ENCODE measurements around the gene PRSS22. TPM values are rescaled to one million over a fixed set of nuclear protein-coding genes. Genes with fewer than 3 reads are reported as not detected.

Gene PRSS22
- total RNA-seq, 2 experiments from 2014 or later, result not detected

DNA sequence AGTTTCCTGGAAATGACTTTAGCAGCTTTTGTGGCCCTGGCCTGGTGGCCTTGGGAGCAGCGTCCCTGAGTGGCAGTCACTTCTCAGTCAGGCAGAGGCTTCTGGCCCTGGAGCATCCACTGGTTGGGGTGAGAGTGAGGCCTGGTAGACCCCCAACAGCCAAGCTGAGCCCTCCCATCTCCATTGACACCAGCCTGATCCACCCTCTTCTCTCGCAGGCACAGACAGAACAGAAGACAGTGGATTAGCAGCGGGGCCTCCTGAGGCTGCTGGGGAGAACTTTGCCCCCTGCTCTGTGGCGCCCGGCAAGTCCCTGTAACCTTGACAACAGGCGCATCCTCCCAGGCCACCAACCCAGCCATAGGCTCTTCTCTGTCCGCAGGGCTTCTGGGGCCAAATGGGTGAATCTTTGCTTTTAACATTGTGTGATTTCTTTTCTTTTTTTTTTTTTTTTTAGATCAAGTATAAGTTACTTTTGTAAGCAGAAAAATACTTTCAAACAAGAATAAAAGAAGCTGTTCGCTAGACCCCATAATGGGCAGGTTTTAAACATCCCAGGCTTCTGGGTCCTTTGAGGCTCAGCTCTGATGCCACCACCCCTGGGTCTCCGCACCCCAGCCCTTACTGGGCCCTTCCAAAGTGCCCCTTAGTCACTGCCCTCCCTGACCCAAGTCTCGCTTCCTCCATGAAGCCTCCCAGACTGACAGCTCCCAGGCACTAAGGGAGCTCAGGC lies 41.0 kb upstream of the PRSS22 start:
- no peaks in the 10 kb centered on the region for H3K9me2 ChIP-seq (ENCODE audit: insufficient read depth, low read length)
- no peak overlapping the region for H2AFZ ChIP-seq (ENCODE audit: low read length)
- no peaks in the 10 kb centered on the region for H3K36me3 ChIP-seq (ENCODE audit: insufficient read depth, low read length)
- H3K4me1 ChIP-seq (ENCODE audit: insufficient read depth, low read length, poor library complexity, severe bottlenecking), result peaks cover 16% of the 10 kb centered on the region
- no TSS peak for BruUV-seq (replicated peaks)
- H4K20me1 ChIP-seq (ENCODE audit: insufficient read depth, low read length), result no peaks in the 10 kb centered on the region
- H3K9me3 ChIP-seq (ENCODE audit: low read length), result no peaks in the 10 kb centered on the region
- no peak overlapping the region for H3K4me2 ChIP-seq (ENCODE audit: low read length)
- intact Hi-C loops (cut with micrococcal nuclease; ENCODE audit: unreplicated experiment), result no loop called here
- DNase-seq (ENCODE audit: low spot score), result no peak
- H3K4me3 ChIP-seq (ENCODE audit: low read depth, low read length, poor library complexity, severe bottlenecking), result no peak overlapping the region
- no peak overlapping the region for H3K27ac ChIP-seq (ENCODE audit: low read depth, low read length, poor library complexity, severe bottlenecking)
- TF ChIP-seq EZH2phosphoT487 (IDR thresholded peaks at IDR 0.05; ENCODE audit: borderline replicate concordance, low read depth, low read length), result no peak
- TF ChIP-seq, protein P1, sequence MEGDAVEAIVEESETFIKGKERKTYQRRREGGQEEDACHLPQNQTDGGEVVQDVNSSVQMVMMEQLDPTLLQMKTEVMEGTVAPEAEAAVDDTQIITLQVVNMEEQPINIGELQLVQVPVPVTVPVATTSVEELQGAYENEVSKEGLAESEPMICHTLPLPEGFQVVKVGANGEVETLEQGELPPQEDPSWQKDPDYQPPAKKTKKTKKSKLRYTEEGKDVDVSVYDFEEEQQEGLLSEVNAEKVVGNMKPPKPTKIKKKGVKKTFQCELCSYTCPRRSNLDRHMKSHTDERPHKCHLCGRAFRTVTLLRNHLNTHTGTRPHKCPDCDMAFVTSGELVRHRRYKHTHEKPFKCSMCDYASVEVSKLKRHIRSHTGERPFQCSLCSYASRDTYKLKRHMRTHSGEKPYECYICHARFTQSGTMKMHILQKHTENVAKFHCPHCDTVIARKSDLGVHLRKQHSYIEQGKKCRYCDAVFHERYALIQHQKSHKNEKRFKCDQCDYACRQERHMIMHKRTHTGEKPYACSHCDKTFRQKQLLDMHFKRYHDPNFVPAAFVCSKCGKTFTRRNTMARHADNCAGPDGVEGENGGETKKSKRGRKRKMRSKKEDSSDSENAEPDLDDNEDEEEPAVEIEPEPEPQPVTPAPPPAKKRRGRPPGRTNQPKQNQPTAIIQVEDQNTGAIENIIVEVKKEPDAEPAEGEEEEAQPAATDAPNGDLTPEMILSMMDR (conservative IDR thresholded peaks at IDR 0.05; ENCODE audit: low read length), result no peak
- ChIA-PET CTCF (ENCODE audit: unreplicated experiment) (no interaction called here), POLR2A (interaction anchor here (1.0 kb wide), 1 partner anchor 14 kb away, joined by 5 read pairs; no protein-coding TSS in a partner anchor)
- no peaks in the 10 kb centered on the region for H3K79me2 ChIP-seq (ENCODE audit: insufficient read depth, low read depth, low read length)

GRCh38 chr16:2897110-2897509 lies 39.1 kb upstream of the PRSS22 start:
- Histone ChIP-seq H3K79me2 (ENCODE audit: insufficient read depth, low read depth, low read length) (no peaks in the 10 kb centered on the region), H3K9me2 (ENCODE audit: insufficient read depth, low read length) (no peaks in the 10 kb centered on the region), H3K4me1 (ENCODE audit: insufficient read depth, low read length, poor library complexity, severe bottlenecking) (peaks cover 11% of the 10 kb centered on the region), H3K4me3 (ENCODE audit: low read depth, low read length, poor library complexity, severe bottlenecking) (no peak overlapping the region), H4K20me1 (ENCODE audit: insufficient read depth, low read length) (no peaks in the 10 kb centered on the region), H3K9me3 (ENCODE audit: low read length) (no peaks in the 10 kb centered on the region), H3K36me3 (ENCODE audit: insufficient read depth, low read length) (no peaks in the 10 kb centered on the region), H3K4me2 (ENCODE audit: low read length) (no peak overlapping the region; the same call in 1 of the 2 replicates), H3K27ac (ENCODE audit: low read depth, low read length, poor library complexity, severe bottlenecking) (no peak overlapping the region), H2AFZ (ENCODE audit: low read length) (no peak overlapping the region)
- TF ChIP-seq, protein P1 (conservative IDR thresholded peaks at IDR 0.05; ENCODE audit: low read length), result no peak
- no peak for TF ChIP-seq EZH2phosphoT487 (IDR thresholded peaks at IDR 0.05; ENCODE audit: borderline replicate concordance, low read depth, low read length)
- ChIA-PET POLR2A (no interaction called here), CTCF (ENCODE audit: unreplicated experiment) (interaction anchor here (0.6 kb wide), 1 partner anchor 512 kb away, joined by 3 read pairs; no protein-coding TSS in a partner anchor)
- intact Hi-C loops (cut with micrococcal nuclease; ENCODE audit: unreplicated experiment), result no loop called here
- no TSS peak for BruUV-seq (replicated peaks)
- DNase-seq (ENCODE audit: low spot score), result peak; percentile 63

DNA sequence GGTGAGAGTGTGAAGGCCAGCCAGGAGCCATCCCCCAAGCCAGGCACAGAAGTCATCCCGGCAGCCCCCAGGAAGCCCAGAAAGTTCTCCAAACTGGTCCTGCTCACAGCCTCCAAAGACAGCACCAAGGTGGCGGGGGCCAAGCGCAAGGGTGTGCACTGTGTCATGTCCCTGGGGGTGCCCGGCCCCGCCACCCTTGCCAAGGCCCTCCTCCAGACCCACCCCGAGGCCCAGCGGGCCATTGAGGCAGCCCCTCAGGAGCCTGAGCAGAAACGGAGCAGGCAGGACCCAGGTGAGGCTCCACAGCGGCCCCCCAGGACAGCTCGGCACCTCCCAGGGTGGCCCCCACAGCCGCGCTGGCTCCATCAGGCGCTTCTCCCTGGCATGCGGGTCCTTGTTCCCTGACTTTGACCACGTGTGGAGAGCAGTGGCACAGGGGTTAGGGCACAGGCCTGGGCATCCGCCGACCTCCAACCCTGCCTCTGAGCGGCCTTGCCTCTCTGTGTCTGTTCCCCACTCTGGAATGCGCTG lies 38.6 kb upstream of the PRSS22 start:
- TF ChIP-seq, protein P1 (conservative IDR thresholded peaks at IDR 0.05; ENCODE audit: low read length), result no peak
- no peak for TF ChIP-seq EZH2phosphoT487 (IDR thresholded peaks at IDR 0.05; ENCODE audit: borderline replicate concordance, low read depth, low read length)
- no peak overlapping the region for H2AFZ ChIP-seq (ENCODE audit: low read length)
- no TSS peak for BruUV-seq (replicated peaks)
- no peak for DNase-seq (ENCODE audit: low spot score)
- no peak overlapping the region for H3K4me3 ChIP-seq (ENCODE audit: low read depth, low read length, poor library complexity, severe bottlenecking)
- H3K4me1 ChIP-seq (ENCODE audit: insufficient read depth, low read length, poor library complexity, severe bottlenecking), result peaks cover 11% of the 10 kb centered on the region
- H3K4me2 ChIP-seq (ENCODE audit: low read length), result no peak overlapping the region
- H3K9me3 ChIP-seq (ENCODE audit: low read length), result no peaks in the 10 kb centered on the region
- intact Hi-C loops (cut with micrococcal nuclease; ENCODE audit: unreplicated experiment), result no loop called here
- H3K79me2 ChIP-seq (ENCODE audit: insufficient read depth, low read depth, low read length), result no peaks in the 10 kb centered on the region
- no peak overlapping the region for H3K27ac ChIP-seq (ENCODE audit: low read depth, low read length, poor library complexity, severe bottlenecking)
- H4K20me1 ChIP-seq (ENCODE audit: insufficient read depth, low read length), result no peaks in the 10 kb centered on the region
- no peaks in the 10 kb centered on the region for H3K9me2 ChIP-seq (ENCODE audit: insufficient read depth, low read length)
- ChIA-PET POLR2A (no interaction called here), CTCF (ENCODE audit: unreplicated experiment) (no interaction called here)
- no peaks in the 10 kb centered on the region for H3K36me3 ChIP-seq (ENCODE audit: insufficient read depth, low read length)
